HG02884 (cell line): ENCODE results near the gene MRI1.
"Not testable (repeated sequence)": the region's sequence is repeated elsewhere in the genome, so short reads cannot be mapped to it uniquely, and the experiment has no call there.

ENCODE experiments used
- ATAC-seq: cut with Tn5 transposase; IDR thresholded peaks from one replicate; pipeline ENCODE4 v1.9.1; 2021; ENCODE audit warnings: mild to moderate bottlenecking, moderate library complexity; ENCODE audit not compliant: unreplicated experiment

MRI1 gene

GRCh38 chr19:13793317-13793716, 29.0 kb downstream of the MRI1 start:
- ATAC-seq, result not testable (repeated sequence)

GRCh38 chr19:13794398-13794756, 30.1 kb downstream of the MRI1 start:
- ATAC-seq, result no peak

- ATAC-seq, result peak; percentile 92
Observed at GRCh38 chr19:13794757-13795589, 30.7 kb downstream of the MRI1 start, which contains the start of gene ZSWIM4. ZSWIM4 (plus strand) TSS chr19:13795443; CDS start chr19:13795649, 206 bp downstream.

GRCh38 chr19:13795595-13796300, 31.4 kb downstream of the MRI1 start:
- peak; percentile 27 for ATAC-seq

- ATAC-seq, result no peak
Observed at GRCh38 chr19:13796301-13797057, 32.2 kb downstream of the MRI1 start.

GRCh38 chr19:13797058-13797440, 32.7 kb downstream of the MRI1 start:
- ATAC-seq, result no peak

GRCh38 chr19:13797870-13798269, 33.5 kb downstream of the MRI1 start:
- no peak for ATAC-seq

GRCh38 chr19:13799669-13800068, 35.3 kb downstream of the MRI1 start:
- ATAC-seq, result no peak

GRCh38 chr19:13803038-13803437, 38.7 kb downstream of the MRI1 start:
- no peak for ATAC-seq

GRCh38 chr19:13804830-13805683, 40.7 kb downstream of the MRI1 start:
- ATAC-seq, result no peak

GRCh38 chr19:13806728-13807127, 42.4 kb downstream of the MRI1 start:
- ATAC-seq, result no peak

GRCh38 chr19:13807421-13808021, 43.2 kb downstream of the MRI1 start:
- ATAC-seq, result no peak

- ATAC-seq, result no peak
Observed at GRCh38 chr19:13808856-13809255, 44.5 kb downstream of the MRI1 start.

- ATAC-seq, result no peak
Observed at GRCh38 chr19:13812544-13812943, 48.2 kb downstream of the MRI1 start.

GRCh38 chr19:13813147-13813546, 48.8 kb downstream of the MRI1 start:
- ATAC-seq, result no peak

GRCh38 chr19:13814550-13814949, 50.2 kb downstream of the MRI1 start:
- no peak for ATAC-seq

GRCh38 chr19:13817018-13817614, 52.8 kb downstream of the MRI1 start:
- ATAC-seq, result no peak

GRCh38 chr19:13817615-13818371, 53.5 kb downstream of the MRI1 start:
- ATAC-seq, result no peak

GRCh38 chr19:13819238-13819637, 54.9 kb downstream of the MRI1 start:
- no peak for ATAC-seq
